Osteocyte (in vitro differentiated cells): ENCODE results near the gene UBE2O. TPM values are rescaled to one million over a fixed set of nuclear protein-coding genes. Genes with fewer than 3 reads are reported as not detected.

Experiments
- DNase-seq: peaks from one replicate; pipeline ENCODE4 v3.0.0; 2021; ENCODE audit warnings: mixed read lengths; ENCODE audit not compliant: unreplicated experiment; ENCODE audit errors: extremely low spot score
- H3K27ac Mint-ChIP-seq: one replicate; pipeline ENCODE4 v1.8.0; 2021; ENCODE audit warnings: mild to moderate bottlenecking, mixed read lengths; ENCODE audit not compliant: unreplicated experiment
- H3K27me3 Mint-ChIP-seq: one replicate; pipeline ENCODE4 v1.8.0; 2021; ENCODE audit warnings: mixed read lengths; ENCODE audit not compliant: unreplicated experiment
- H3K36me3 Mint-ChIP-seq: one replicate; pipeline ENCODE4 v1.8.0; 2021; ENCODE audit warnings: mixed read lengths; ENCODE audit not compliant: unreplicated experiment
- H3K4me1 Mint-ChIP-seq: one replicate; pipeline ENCODE4 v1.8.0; 2021; ENCODE audit warnings: mixed read lengths; ENCODE audit not compliant: unreplicated experiment
- H3K4me3 Mint-ChIP-seq: one replicate; pipeline ENCODE4 v1.8.0; 2021; ENCODE audit warnings: mild to moderate bottlenecking, moderate library complexity, mixed read lengths; ENCODE audit not compliant: unreplicated experiment
- H3K9me3 Mint-ChIP-seq: one replicate; pipeline ENCODE4 v1.8.0; 2021; ENCODE audit warnings: mixed read lengths; ENCODE audit not compliant: unreplicated experiment
- CTCF ChIP-seq: fragments of 200-600 bp; sonication (generic); IDR thresholded peaks from 2 replicates; pipeline ENCODE4 v1.5.0; 2021; ENCODE audit warnings: antibody characterized with exemption, mild to moderate bottlenecking, moderate library complexity
- total RNA-seq: library from RNA; stranded (reverse); gene quantifications from 2 replicates; pipeline ENCODE4 v1.2.1, GENCODE V29; 2021

UBE2O gene
- total RNA-seq, 1 donor from 2014 or later = 30.7 TPM

GRCh38 chr17:76356803-76357456 is 96.0 kb downstream of the UBE2O start:
- Mint-ChIP-seq H3K27me3 (no peaks in the 10 kb centered on the region), H3K9me3 (no peaks in the 10 kb centered on the region), H3K4me3 (no peak overlapping the region), H3K4me1 (peaks cover 32% of the 10 kb centered on the region), H3K36me3 (no peaks in the 10 kb centered on the region), H3K27ac (no peak overlapping the region)
- no peak for DNase-seq
- no peak for TF ChIP-seq CTCF

- Mint-ChIP-seq H3K4me3 (peak overlapping the region; percentile 56), H3K27ac (no peak overlapping the region), H3K4me1 (peaks cover 29% of the 10 kb centered on the region), H3K36me3 (no peaks in the 10 kb centered on the region), H3K9me3 (no peaks in the 10 kb centered on the region), H3K27me3 (no peaks in the 10 kb centered on the region)
- no peak for TF ChIP-seq CTCF
- no peak for DNase-seq
Measured at GRCh38 chr17:76354747-76355310, 98.1 kb downstream of the UBE2O start.

- H3K27ac Mint-ChIP-seq = peak overlapping the region; percentile 99
- no peak for DNase-seq
- H3K9me3 Mint-ChIP-seq = no peaks in the 10 kb centered on the region
- no peaks in the 10 kb centered on the region for H3K36me3 Mint-ChIP-seq
- TF ChIP-seq CTCF = no peak
- peak overlapping the region; percentile 93 for H3K4me3 Mint-ChIP-seq
- H3K27me3 Mint-ChIP-seq = no peaks in the 10 kb centered on the region
- H3K4me1 Mint-ChIP-seq = peaks cover 29% of the 10 kb centered on the region
Measured at GRCh38 chr17:76354317-76354729, 98.6 kb downstream of the UBE2O start.

GRCh38 chr17:76353599-76354316 is 99.2 kb downstream of the UBE2O start, which contains the start of gene PRPSAP1:
PRPSAP1 (minus strand) TSS chr17:76353916; CDS start chr17:76353703, 213 bp downstream.
- no peaks in the 10 kb centered on the region for H3K27me3 Mint-ChIP-seq

More at GRCh38 chr17:76353599-76354316, 99.2 kb downstream of the UBE2O start, which contains the start of gene PRPSAP1:
- no peaks in the 10 kb centered on the region for H3K36me3 Mint-ChIP-seq
- peak within 1 kb of the TSS; percentile 93 for H3K4me3 Mint-ChIP-seq
- DNase-seq = peak; percentile 94
- TF ChIP-seq CTCF = peak; percentile 56
- peak within 1 kb of the TSS; percentile 99 for H3K27ac Mint-ChIP-seq
- peaks cover 29% of the 10 kb centered on the region for H3K4me1 Mint-ChIP-seq
- H3K9me3 Mint-ChIP-seq = no peaks in the 10 kb centered on the region
